DMS79 (cell line): ENCODE measurements around the gene LRCH3.
"Not testable (repeated sequence)": the region's sequence is repeated elsewhere in the genome, so short reads cannot be mapped to it uniquely, and the experiment has no call there.

Experiments used
- DNase-seq: peaks from one replicate; lab custom pipeline; 2025; lab: John Stamatoyannopoulos, UW

LRCH3 gene

DNA sequence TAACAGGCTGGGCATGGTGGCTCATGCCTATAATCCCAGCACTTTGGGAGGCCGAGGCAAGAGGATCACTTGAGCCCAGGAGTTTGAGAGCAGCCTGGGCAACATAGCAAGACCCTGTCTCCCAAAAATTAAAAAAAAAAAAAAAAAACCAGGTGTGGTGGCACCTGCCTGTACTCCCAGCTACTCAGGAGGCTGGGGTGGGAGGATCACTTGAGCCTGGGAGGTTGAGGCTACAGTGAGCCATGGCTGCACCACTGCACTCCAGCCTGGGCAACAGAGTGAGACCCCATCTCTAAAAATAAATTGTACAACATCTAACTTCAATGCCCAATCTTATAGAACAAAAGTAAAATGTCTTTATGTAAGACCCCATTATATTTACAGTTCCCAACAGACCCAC is 95.0 kb downstream of the LRCH3 start:
- DNase-seq, result not testable (repeated sequence)

DNA sequence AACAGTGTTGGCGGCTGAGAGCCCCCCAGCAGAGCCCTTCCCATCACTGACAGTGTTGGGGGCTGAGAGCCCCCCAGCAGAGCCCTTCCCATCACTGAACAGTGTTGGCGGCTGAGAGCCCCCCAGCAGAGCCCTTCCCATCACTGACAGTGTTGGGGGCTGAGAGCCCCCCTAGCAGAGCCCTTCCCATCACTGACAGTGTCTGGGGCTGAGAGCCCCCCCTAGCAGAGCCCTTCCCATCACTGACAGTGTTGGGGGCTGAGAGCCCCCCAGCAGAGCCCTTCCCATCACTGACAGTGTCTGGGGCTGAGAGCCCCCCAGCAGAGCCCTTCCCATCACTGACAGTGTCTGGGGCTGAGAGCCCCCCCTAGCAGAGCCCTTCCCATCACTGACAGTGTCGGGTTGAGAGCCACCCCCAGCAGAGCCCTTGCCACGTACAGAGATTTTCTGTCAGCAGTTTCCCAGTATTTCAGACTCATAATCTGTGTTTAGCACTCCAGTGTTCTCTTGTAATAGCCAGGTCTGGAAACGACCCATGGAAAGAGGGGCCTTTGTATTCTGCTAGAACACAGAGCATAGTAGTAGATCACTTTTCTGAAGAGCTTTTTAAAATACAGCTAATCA is 96.5 kb downstream of the LRCH3 start:
- DNase-seq, result not testable (repeated sequence)

DNA sequence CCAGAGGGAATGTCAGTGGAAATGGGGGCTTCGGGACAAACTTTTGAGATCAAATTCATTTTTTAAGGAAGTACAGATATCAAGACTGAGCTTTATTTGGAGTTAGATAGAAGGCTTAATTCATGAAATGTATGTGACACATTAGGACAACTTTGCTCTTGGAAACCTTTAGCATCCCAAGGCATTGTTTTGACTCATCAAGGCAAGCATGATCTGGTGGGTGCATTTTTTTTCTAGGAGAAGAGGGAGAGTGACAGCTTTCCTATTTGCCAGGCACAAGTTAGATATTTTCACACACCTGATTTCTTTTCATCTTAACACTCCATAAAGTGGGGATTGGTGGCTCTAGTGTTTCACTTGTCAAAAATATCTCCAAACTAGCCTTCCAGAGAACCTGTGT is 97.5 kb downstream of the LRCH3 start:
- DNase-seq, result no peak

DNA sequence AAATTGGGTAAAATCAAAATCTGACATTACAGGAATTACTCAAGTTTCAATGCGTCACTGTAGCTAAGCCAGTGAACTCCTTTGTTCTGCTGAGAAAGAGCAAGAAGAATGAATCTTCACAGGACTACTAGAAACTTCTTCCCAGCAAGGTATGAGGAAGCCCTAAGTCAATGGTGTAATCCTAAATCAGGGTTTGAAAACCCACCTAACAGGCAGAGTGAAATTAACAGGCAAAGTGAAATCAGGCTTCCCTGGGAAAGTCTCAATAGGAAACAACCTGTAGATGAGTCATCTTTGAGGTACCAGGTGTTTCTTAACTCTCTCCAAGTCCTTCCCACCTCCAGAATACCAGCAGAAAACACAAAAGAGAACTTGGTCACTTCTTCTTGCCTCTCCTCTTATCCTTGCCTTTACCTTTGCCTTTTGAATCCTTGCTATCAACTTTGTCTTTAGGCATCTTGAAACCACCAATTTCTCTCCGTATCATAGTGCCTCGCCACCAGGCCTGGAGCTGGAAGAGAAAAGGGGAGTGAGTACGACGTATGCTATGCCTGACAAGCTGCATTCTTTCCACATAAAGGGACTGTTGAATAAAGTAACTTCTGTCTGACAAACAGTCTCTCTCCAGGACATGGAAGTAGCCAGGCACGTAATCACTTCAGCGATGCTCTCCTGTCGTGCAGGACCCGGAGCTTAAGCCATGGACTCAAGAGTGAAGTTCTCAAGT is 98.3 kb downstream of the LRCH3 start:
- DNase-seq, result no peak

DNA sequence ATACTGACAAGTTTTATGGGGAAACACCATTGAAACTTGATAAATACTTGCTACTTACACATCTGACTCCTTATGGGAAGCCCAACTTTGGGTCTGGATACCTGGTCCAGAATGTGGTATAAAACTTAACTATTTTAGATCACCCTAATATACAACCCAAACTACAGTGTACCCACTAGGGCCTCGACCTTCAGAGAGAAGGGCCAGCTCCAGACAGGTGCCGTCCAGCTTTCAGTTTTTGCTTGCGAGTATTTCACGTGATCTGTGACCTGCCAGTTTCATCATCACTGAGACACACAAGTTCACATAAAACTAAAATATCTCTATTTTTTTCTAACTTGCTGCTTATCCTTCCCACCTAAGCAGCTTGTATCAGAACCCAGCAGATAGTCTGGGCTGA is 99.6 kb downstream of the LRCH3 start:
- DNase-seq, result no peak

DNA sequence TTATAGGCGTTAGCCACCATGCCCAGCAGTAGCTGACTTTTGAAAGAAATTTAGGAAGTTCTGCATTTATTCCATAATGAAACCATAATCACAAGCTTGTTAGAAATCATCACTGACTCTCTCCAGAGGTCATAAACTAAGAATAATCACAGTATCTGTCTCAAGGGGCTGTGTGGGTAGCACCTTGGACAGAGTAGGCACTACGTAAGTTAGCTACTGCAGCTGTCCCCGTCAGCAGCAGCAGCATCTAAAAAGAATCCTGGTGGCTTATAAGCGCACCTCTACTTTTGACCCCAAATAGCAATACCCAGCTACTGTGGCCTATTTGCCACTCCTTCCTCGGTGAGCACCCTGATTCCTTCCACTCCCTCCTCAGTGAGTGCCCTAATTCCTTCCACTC is 101.1 kb downstream of the LRCH3 start:
- DNase-seq, result no peak

DNA sequence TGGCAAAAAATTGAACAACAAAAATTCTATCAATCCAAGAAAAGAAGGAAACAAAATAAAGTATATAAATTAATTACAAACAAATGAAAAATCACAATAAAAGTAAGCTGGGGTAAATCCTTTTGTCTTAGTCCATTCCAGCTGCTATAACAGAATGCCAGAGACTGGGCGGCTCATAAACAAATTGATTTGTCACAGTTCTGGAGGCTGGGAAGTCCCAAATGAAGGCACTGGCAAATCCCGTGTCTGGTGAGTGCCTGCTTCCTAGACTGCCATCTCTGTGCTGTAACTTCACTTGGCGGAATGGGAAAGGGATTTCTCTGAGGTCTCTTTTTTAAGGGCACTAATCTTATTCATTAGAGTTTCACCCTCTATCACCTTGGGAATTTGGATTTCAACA is 105.4 kb downstream of the LRCH3 start:
- no peak for DNase-seq

DNA sequence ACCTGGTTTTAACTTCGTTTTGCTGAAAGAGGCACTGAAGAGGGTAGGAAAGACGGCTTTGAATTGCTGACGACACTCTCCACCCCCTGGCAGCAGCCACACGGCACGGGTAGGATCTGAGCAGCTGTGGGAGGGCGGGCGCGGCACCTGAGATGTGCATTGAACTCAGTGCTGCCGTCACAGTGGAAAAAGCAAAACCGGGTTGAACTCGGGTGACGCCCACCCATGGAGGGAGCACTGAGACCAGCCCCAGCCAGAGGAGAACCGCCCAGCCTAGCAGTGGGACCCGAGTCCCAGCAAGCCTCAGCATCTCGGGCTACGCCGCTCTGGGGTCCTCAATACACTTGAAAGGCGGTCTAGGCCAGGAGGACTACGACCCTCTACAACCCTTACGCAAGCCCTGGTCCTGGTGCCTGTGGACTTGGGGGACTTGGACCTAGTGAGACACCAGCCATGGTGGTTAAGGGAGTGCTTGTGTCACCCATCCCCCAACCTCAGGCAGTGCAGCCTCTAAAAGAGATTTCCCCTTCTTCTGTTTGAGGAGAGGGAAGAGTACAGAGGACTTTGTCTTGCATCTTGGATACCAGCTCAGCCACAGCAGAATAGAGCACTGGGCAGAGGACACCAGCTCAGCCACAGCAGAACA is 108.9 kb downstream of the LRCH3 start:
- no peak for DNase-seq

DNA sequence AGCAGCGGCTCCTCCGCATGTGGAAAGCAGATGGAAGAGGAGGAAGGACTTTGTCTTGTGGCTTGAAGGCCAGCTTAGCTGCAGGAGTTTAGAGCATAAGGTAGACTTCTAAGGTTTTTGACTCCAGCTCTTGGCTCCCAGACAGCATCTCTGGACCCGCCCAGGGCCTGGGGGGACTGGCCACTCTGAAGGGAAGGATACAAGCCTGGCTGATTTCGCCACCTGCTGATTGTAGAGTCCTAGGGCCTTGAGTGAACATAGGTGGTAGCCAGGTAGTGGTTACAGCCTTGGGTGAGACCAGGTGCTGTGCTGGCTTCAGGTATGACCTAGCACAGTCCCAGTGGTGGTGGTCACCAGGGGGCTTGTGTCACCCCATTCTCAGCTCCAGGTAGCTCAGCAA is 110.6 kb downstream of the LRCH3 start:
- no peak for DNase-seq

DNA sequence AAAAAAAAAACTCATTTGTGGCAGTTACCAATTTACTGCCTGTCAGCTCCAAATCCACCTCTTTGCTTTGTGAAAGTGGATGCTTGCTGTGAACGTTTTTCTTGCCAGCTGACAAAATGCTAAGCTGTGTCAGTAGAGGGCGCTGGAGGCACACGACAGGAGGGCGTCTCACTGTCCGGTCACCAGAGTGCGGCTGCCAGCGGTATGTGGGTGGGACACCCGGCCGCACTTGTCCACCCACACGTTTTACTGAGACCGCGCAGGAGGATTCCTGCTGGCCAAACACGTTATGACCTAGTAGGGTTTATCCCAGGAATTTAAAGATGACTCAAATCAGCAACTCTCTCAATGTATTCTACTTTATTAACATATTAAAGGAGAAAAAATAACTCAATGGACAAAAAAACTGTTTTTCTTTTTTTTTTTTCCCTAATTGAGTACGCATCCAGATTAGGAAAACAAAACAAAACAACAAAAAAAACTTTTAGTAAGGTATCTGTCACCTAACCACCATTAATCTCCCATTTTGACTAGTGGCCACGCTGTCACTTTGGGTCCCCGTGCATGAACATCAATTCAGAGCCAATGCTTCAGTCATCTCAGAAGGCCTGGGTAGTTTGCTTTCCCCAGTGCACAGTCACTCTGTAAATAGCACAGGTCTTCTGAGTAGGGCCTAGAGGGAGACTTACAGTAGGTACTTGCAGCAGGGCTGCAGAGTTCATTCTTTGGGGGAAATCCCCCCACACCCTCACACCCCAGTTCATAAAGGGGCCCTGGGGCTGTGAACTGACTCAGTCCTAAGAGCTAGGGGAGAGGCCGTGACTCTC is 115.2 kb downstream of the LRCH3 start:
- DNase-seq, result peak; percentile 29

DNA sequence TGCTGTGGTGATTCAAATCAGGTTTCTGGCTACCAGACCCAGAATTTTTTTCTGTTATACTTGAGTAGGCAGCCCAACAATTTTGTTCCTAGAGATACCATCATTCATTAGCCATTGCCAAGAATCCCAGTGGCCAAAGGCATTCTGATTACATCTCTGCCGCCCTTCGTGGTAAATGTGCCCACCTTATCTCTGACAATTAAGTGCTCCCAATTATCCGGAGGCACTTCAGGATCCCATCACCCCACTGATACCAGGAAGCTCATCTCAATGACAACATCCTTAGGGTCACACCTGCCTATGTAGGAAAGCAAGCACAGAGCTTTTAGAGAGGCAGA is 115.8 kb downstream of the LRCH3 start:
- DNase-seq, result no peak

DNA sequence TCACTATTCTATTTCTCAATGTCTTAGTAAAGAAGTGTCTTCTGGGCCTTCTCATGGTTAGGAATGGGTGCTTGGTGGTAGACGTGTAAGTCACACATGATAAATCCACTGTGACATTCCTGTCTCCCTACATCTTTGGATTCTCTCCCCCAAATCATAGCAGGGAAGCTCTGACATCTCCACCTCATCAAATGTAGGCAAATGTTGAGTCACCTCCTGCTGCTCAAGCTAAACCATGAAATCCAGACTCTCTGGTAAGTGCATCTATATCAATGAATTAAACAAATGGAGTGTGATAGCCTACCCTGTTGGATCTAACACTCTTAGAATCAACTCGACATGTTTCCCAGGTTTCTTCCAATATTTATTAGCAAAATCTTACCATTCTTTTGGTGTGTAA is 116.1 kb downstream of the LRCH3 start:
- no peak for DNase-seq

DNA sequence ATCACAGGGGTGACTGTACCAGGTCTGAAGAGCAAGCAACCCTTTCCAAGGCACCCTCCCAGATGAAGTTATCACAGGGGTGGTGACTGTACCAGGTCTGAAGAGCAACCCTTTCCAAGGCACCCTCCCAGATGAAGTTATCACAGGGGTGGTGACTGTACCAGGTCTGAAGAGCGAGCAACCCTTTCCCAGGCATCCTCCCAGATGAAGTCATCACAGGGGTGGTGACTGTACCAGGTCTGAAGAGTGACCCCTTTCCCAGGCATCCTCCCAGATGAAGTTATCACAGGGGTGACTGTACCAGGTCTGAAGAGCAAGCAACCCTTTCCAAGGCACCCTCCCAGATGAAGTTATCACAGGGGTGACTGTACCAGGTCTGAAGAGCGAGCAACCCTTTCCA is 117.5 kb downstream of the LRCH3 start:
- not testable (repeated sequence) for DNase-seq

DNA sequence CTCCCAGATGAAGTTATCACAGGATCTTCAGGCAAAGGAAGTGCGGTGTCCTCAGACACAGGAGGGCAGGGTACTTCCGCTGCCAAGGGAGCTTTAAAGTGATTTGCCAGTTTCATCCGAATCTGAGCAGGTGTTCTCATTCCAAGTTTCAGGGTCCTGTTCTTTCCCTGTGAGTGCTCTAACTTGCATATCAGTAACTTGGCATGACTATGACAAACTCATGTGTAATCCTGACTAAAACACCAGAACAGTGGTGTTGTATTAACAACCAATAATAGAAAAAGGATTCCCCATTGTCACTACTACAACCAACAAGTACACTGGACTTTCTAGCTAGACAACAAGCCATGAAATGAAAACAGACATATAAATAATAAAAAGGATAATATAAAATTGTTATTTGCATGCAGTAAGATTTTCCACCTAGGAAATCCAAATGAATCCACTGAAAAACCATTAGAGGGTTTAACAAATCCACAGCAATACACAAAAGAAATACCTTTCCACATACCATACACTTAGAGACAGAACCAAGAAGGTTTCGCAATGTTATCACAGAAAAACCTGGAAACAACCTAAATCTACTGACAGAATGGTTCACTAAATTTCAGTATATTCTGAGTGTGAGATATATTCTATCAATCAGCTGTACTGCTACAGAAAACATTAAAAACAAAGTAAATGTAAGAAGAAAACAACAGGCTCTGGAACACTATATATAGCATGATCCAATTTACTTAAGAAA is 118.1 kb downstream of the LRCH3 start:
- DNase-seq, result no peak

DNA sequence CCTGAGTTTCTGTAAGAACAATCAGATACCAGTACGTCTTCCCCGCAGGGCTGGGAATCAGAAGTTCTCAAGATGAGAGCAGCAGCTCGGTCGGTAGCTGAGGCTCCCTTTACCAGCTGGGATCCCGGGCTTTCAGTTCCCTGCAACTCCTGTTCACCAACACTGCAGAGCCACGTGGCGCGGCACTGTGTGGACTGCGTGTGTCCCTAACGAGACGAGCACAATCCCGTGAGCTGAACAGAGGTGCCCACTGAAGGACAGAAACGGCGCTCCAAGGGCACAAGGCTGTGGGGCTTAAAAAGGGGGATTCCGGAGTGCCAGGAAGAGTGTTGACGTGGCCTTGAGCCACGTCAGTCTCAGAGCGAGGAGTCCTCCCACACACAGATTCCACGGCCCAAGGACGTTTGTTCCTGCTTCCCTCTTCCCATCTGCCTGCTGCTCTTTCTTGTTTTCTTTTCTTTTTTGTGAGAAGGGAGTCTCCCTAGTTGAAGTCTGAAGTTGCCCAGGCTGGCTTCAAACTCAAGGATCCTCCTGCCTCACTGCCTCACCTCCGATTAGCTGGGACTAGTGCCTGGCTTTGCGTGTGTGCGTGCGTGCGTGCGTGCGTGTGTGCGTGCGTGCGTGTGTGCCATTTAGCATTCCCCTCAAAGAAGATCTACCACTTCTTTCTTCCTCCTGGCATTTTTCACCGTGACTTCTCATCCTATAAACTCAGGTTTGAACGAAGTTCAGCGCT is 121.9 kb downstream of the LRCH3 start:
- DNase-seq, result no peak

DNA sequence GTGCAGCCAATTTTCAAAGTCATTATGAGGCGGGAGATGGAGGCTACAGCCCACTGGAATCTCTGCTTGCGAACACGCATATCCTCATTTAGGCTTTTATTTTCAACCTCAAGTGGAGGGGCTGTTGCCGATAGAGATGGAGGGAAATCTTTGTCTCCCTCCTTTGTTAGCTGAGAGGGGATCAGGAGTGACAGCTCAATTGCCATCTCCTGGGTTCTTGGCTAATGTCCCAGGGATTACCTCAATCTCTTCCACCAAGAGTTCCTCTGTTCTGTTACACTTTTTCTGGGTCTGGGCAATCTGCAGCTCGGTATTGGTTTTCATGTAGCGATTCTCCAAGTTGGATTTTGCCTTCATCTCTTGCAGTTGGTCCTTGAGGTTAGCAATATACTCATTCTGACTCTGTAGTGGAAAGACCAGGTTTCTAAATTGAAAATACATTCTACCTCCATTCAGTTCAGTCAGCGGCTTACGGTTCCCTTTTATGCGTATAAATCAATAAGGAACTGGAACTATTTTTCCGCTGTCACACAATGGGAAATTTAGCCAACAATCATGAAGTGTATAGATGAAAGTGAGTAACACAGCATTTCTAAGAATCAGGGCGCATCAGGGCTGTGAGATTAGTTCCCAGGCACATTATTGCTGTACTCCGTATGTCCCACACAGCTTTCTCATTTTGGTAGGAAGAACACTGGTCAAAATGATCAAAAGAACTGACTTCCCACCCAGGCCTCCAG is 122.8 kb downstream of the LRCH3 start:
- no peak for DNase-seq

DNA sequence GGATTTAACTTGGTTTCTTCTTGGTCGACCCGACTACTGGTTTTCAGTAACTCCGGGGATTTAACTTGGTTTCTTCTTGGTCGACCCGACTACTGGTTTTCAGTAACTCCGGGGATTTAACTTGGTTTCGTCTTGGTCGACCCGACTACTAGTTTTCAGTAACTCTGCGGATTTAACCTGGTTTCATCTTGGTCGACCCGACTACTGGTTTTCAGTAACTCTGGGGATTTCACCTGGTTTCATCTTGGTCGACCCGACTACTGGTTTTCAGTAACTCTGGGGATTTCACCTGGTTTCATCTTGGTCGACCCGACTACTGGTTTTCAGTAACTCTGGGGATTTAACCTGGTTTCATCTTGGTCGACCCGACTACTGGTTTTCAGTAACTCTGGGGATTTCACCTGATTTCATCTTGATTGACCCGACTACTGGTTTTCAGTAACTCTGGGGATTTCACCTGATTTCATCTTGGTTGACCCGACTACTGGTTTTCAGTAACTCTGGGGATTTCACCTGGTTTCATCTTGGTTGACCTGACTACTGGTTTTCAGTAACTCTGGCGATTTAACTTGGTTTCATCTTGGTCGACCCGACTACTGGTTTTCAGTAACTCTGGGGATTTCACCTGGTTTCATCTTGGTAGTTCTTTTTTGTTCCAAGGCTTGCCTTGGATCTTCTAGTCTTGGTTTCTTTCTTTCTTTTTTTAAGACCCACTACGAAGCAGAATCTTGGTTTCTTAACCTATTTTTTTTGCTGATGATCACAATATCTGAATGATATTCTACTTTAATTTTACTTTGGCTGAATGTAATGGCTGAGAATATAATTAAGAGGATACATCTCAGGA is 130.6 kb downstream of the LRCH3 start:
- DNase-seq, result not testable (repeated sequence)

DNA sequence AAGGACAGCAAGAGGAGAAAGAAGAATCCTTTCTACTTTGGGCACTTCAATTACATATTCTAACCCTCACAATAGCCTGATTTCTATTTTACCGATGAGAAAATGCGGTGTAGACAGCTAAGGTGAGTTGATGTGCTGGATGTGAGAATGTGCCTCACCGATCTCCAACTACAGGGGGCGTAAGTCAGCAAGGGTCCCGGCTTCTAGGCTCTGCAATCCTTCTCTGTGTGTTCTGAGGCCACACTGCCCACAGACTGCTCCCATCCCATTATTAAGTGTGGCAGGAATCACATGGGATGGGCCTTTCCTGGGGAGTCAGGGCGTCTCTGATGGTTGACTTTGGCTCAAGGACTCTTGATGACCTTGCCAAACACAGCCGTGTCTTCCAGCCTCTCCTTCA is 135.4 kb downstream of the LRCH3 start:
- DNase-seq, result no peak

DNA sequence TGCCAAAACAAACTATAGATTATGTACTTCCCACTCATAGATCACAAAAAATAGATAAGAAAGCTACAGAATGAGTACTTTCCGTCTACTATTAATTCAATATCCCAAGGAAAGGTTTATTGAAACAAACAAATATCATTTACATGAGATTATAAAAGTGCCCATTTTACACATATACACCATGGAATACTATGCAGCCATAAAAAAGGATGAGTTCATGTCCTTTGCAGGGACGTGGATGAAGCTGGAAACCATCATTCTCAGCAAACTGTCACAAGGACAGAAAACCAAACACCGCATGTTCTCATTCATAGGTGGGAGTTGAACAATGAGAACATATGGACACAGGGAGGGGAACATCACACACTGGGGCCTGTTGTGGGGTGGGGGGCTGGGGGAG is 136.5 kb downstream of the LRCH3 start:
- not testable (repeated sequence) for DNase-seq
